HEK293 (cell line): ENCODE measurements around the gene PYCR2.
A peak's percentile ranks its signal among the peaks of the same experiment; 100 is the strongest.

Experiments used
- CTCF ChIA-PET: fragments of 350-600 bp; formaldehyde crosslinking; extraction: SDS; loops from one replicate; lab custom pipeline; 2021; ENCODE audit warnings: antibody characterized with exemption; lab: Yijun Ruan, JAX
- POLR2A ChIA-PET: fragments of 300-600 bp; formaldehyde crosslinking; extraction: SDS; loops from one replicate; lab custom pipeline; 2020; ENCODE audit warnings: antibody characterized with exemption, inconsistent platforms; lab: Yijun Ruan, JAX
- H3K27ac ChIP-seq: fragments of 200-500 bp; sonication (Bioruptor generic); 2 replicates; pipeline ENCODE4 v1.5.1; 2014; ENCODE audit warnings: low read depth, low read length, control low read depth, inconsistent platforms; ENCODE audit errors: extremely low read depth
- H3K36me3 ChIP-seq, 2 experiments: fragments of 200-500 bp in 1 of 2; sonication (Bioruptor generic) in 1 of 2; 1 replicate in 1 of 2; 2 replicates in 1 of 2; pipeline ENCODE4 v1.5.1; 2014 to 2017; ENCODE audit warnings: inconsistent platforms in 2 of 2, low read length in 2 of 2; ENCODE audit not compliant: control insufficient read depth in 2 of 2, insufficient read depth in 1 of 2
- H3K4me1 ChIP-seq: fragments of 200-500 bp; sonication (Bioruptor generic); 2 replicates; pipeline ENCODE4 v1.5.1; 2014; ENCODE audit warnings: mild to moderate bottlenecking, low read length, inconsistent platforms; ENCODE audit not compliant: control insufficient read depth, insufficient read depth
- H3K4me3 ChIP-seq: 2 replicates; pipeline ENCODE4 v1.5.1; 2011; ENCODE audit warnings: low read depth, mild to moderate bottlenecking, control low read depth, low read length, moderate library complexity
- H3K9me3 ChIP-seq: fragments of 200-500 bp; sonication (Bioruptor generic); 2 replicates; pipeline ENCODE4 v1.5.1; 2014; ENCODE audit warnings: low read depth, low read length, inconsistent platforms; ENCODE audit not compliant: control insufficient read depth, insufficient read depth
- GLIS1 ChIP-seq: fragments of 450-650 bp; formaldehyde crosslinking; IDR thresholded peaks from 2 replicates; pipeline ENCODE4 v1.5.1; 2016; ENCODE audit warnings: missing biosample characterization, missing genetic modification characterization
- GLIS2 ChIP-seq: fragments of 450-650 bp; formaldehyde crosslinking; IDR thresholded peaks from 2 replicates; pipeline ENCODE4 v1.5.1; 2016; ENCODE audit warnings: missing biosample characterization, missing genetic modification characterization
- KLF1 ChIP-seq: fragments of 450-650 bp; formaldehyde crosslinking; IDR thresholded peaks from 2 replicates; pipeline ENCODE4 v1.5.1; 2016; ENCODE audit warnings: missing biosample characterization, missing genetic modification characterization
- MZF1 ChIP-seq: fragments of 450-650 bp; formaldehyde crosslinking; IDR thresholded peaks from 2 replicates; pipeline ENCODE4 v1.5.1; 2017; ENCODE audit warnings: missing biosample characterization, missing genetic modification characterization, borderline replicate concordance
- OSR2 ChIP-seq: fragments of 450-650 bp; formaldehyde crosslinking; IDR thresholded peaks from 2 replicates; pipeline ENCODE4 v1.5.1; 2016; ENCODE audit warnings: missing biosample characterization, missing genetic modification characterization
- PATZ1 ChIP-seq: fragments of 450-650 bp; formaldehyde crosslinking; IDR thresholded peaks from 2 replicates; pipeline ENCODE4 v1.5.1; 2016; ENCODE audit warnings: missing biosample characterization, missing genetic modification characterization
- SCRT1 ChIP-seq: fragments of 450-650 bp; formaldehyde crosslinking; IDR thresholded peaks from 2 replicates; pipeline ENCODE4 v1.5.1; 2016; ENCODE audit warnings: missing biosample characterization, missing genetic modification characterization, borderline replicate concordance
- SCRT2 ChIP-seq: fragments of 450-650 bp; formaldehyde crosslinking; IDR thresholded peaks from 2 replicates; pipeline ENCODE4 v1.5.1; 2016; ENCODE audit warnings: missing biosample characterization, missing genetic modification characterization
- ZBTB17 ChIP-seq: fragments of 450-650 bp; formaldehyde crosslinking; IDR thresholded peaks from 2 replicates; pipeline ENCODE4 v1.5.1; 2016; ENCODE audit warnings: missing biosample characterization, missing genetic modification characterization
- ZFP37 ChIP-seq: fragments of 450-650 bp; formaldehyde crosslinking; IDR thresholded peaks from 2 replicates; pipeline ENCODE4 v1.5.1; 2016; ENCODE audit warnings: missing biosample characterization, missing genetic modification characterization
- ZIC2 ChIP-seq: fragments of 450-650 bp; formaldehyde crosslinking; IDR thresholded peaks from 2 replicates; pipeline ENCODE4 v1.5.1; 2016; ENCODE audit warnings: missing biosample characterization, missing genetic modification characterization
- ZNF121 ChIP-seq: fragments of 450-650 bp; formaldehyde crosslinking; IDR thresholded peaks from 2 replicates; pipeline ENCODE4 v1.5.1; 2016; ENCODE audit warnings: missing biosample characterization, missing genetic modification characterization
- ZNF2 ChIP-seq: fragments of 450-650 bp; formaldehyde crosslinking; IDR thresholded peaks from 2 replicates; pipeline ENCODE4 v1.5.1; 2016; ENCODE audit warnings: missing biosample characterization, missing genetic modification characterization
- ZNF239 ChIP-seq: fragments of 450-650 bp; formaldehyde crosslinking; IDR thresholded peaks from 2 replicates; pipeline ENCODE4 v1.5.1; 2016; ENCODE audit warnings: missing biosample characterization, missing genetic modification characterization
- ZNF292 ChIP-seq: fragments of 450-650 bp; formaldehyde crosslinking; IDR thresholded peaks from 2 replicates; pipeline ENCODE4 v1.5.1; 2016; ENCODE audit warnings: low read depth, missing biosample characterization, missing genetic modification characterization, borderline replicate concordance
- ZNF341 ChIP-seq: fragments of 450-650 bp; formaldehyde crosslinking; IDR thresholded peaks from 2 replicates; pipeline ENCODE4; 2016; ENCODE audit warnings: low read depth, missing biosample characterization, missing genetic modification characterization
- ZNF473 ChIP-seq: fragments of 450-650 bp; formaldehyde crosslinking; IDR thresholded peaks from 2 replicates; pipeline ENCODE4 v1.5.1; 2017; ENCODE audit warnings: missing biosample characterization, missing genetic modification characterization
- ZNF514 ChIP-seq: fragments of 450-650 bp; formaldehyde crosslinking; IDR thresholded peaks from 2 replicates; pipeline ENCODE4 v1.5.1; 2016; ENCODE audit warnings: missing biosample characterization, missing genetic modification characterization
- ZNF629 ChIP-seq: fragments of 450-650 bp; formaldehyde crosslinking; IDR thresholded peaks from 2 replicates; pipeline ENCODE4 v1.5.1; 2017; ENCODE audit warnings: missing biosample characterization, missing genetic modification characterization
- ZNF677 ChIP-seq: fragments of 450-650 bp; IDR thresholded peaks from 2 replicates; pipeline ENCODE4 v1.5.0; 2018; ENCODE audit warnings: missing biosample characterization, mild to moderate bottlenecking, missing genetic modification characterization, moderate library complexity
- ZNF707 ChIP-seq: fragments of 450-650 bp; formaldehyde crosslinking; IDR thresholded peaks from 2 replicates; pipeline ENCODE4 v1.5.1; 2016; ENCODE audit warnings: missing biosample characterization, missing genetic modification characterization
- ZNF837 ChIP-seq: fragments of 450-650 bp; formaldehyde crosslinking; IDR thresholded peaks from 2 replicates; pipeline ENCODE4 v1.5.1; 2016; ENCODE audit warnings: missing biosample characterization, missing genetic modification characterization
- TF ChIP-seq, protein P1 (sequence below): fragments of 450-650 bp; IDR thresholded peaks from 2 replicates; pipeline ENCODE4 v1.5.1; 2018; ENCODE audit warnings: missing biosample characterization, mild to moderate bottlenecking, missing genetic modification characterization

Gene PYCR2

DNA sequence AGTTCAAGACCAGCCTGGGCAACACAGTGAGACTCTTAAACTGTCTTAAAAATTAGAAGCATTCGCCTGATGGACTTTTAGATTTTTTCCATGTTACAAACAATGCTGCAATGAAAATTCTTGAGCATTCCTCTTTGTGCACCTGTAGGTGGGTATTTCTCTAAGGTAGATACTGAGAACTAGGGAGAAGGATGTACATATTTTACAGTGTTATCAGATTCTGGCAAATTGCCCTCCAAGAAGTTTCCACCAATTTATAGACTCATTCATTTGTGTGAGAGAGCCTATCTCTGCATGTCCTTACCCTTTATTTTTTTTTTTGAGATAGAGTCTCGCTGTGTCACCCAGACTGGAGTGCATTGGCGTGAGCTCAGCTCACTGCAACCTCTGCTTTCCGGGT, 29.3 kb upstream of the PYCR2 start:
- TF ChIP-seq PATZ1, result no peak
- no peak for TF ChIP-seq ZNF707 (tag by site-specific recombination)
- no peak for TF ChIP-seq ZNF514 (tag by site-specific recombination)
- TF ChIP-seq ZNF473 (tag by site-specific recombination), result no peak
- no peak for TF ChIP-seq MZF1 (tag by site-specific recombination)
- no peak for TF ChIP-seq ZFP37 (tag by site-specific recombination)
- no peak for TF ChIP-seq ZNF629
- no peak for TF ChIP-seq ZNF837 (tag by site-specific recombination)
- TF ChIP-seq, all 188 proteins: peak for 0
- ChIA-PET CTCF (interaction anchor here (1.1 to 2.1 kb wide), 2 partner anchors 10 to 22 kb away, joined by 4 to 9 read pairs; no protein-coding TSS in a partner anchor), POLR2A (interaction anchor here (1.2 kb wide), 1 partner anchor 29 kb away, joined by 3 read pairs; the partner anchor contains the start of gene PYCR2)

GRCh38 chr1:225950905-225951497, 27.0 kb upstream of the PYCR2 start:
- TF ChIP-seq ZNF292 (tag by site-specific recombination) (no peak), ZNF677 (peak; percentile 64; the same call in 1 of the 2 replicates), SCRT2 (tag by site-specific recombination) (peak; percentile 82), KLF1 (tag by site-specific recombination) (no peak), GLIS1 (tag by site-specific recombination) (0 out of 2 replicates have a peak, but pooled peaks have one; percentile 8), OSR2 (tag by site-specific recombination) (no peak), ZNF121 (tag by site-specific recombination) (no peak), ZBTB17 (tag by site-specific recombination) (peak; percentile 40; the same call in 1 of the 2 replicates), SCRT1 (tag by site-specific recombination) (peak; percentile 48; the same call in 1 of the 2 replicates), ZIC2 (tag by site-specific recombination) (no peak; the same call in 1 of the 2 replicates), ZNF2 (tag by site-specific recombination) (no peak), GLIS2 (tag by site-specific recombination) (peak; percentile 45; the same call in 1 of the 2 replicates), ZNF239 (no peak), ZNF341 (tag by site-specific recombination) (peak; percentile 55; the same call in 1 of the 2 replicates)
- TF ChIP-seq, protein P1, sequence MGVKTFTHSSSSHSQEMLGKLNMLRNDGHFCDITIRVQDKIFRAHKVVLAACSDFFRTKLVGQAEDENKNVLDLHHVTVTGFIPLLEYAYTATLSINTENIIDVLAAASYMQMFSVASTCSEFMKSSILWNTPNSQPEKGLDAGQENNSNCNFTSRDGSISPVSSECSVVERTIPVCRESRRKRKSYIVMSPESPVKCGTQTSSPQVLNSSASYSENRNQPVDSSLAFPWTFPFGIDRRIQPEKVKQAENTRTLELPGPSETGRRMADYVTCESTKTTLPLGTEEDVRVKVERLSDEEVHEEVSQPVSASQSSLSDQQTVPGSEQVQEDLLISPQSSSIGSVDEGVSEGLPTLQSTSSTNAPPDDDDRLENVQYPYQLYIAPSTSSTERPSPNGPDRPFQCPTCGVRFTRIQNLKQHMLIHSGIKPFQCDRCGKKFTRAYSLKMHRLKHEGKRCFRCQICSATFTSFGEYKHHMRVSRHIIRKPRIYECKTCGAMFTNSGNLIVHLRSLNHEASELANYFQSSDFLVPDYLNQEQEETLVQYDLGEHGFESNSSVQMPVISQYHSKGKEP (tag by site-specific recombination), result 0 out of 2 replicates have a peak, but pooled peaks have one; percentile 27
- ChIA-PET CTCF (interaction anchor here (1.0 to 5.0 kb wide), 8 partner anchors 11 to 476 kb away, joined by 3 to 32 read pairs (median 3); no protein-coding TSS in a partner anchor), POLR2A (interaction anchor here (1.0 kb wide), 1 partner anchor 10 kb away, joined by 4 read pairs; the partner anchor contains the start of gene LEFTY2)
- H3K36me3 ChIP-seq, result no peaks in the 10 kb centered on the region
- H3K9me3 ChIP-seq, result no peaks in the 10 kb centered on the region
- H3K27ac ChIP-seq, result no peak overlapping the region
- H3K4me1 ChIP-seq, result no peaks in the 10 kb centered on the region
- H3K4me3 ChIP-seq, result no peak overlapping the region

More for the DNA sequence above, 29.3 kb upstream of the PYCR2 start:
- no peak overlapping the region for H3K4me3 ChIP-seq
- no peak overlapping the region for H3K27ac ChIP-seq
- no peaks in the 10 kb centered on the region for H3K4me1 ChIP-seq
- no peaks in the 10 kb centered on the region for H3K36me3 ChIP-seq
- no peaks in the 10 kb centered on the region for H3K9me3 ChIP-seq
